Nephron (organoid): Measurements from ENCODE around the gene RLN1.
A peak's percentile ranks its signal among the peaks of the same experiment; 100 is the strongest.
"Not testable (repeated sequence)": the region's sequence is repeated elsewhere in the genome, so short reads cannot be mapped to it uniquely, and the experiment has no call there.

ENCODE experiments used
- H3K27ac Mint-ChIP-seq, 3 experiments: 2 replicates each; pipeline ENCODE4 v1.8.0; 2020; ENCODE audit warnings: mixed read lengths in 3 of 3, mild to moderate bottlenecking in 2 of 3, moderate library complexity in 1 of 3
- H3K27me3 Mint-ChIP-seq: 2 replicates; pipeline ENCODE4 v1.8.0; 2021; ENCODE audit warnings: low read depth, mild to moderate bottlenecking, moderate library complexity, mixed read lengths
- H3K36me3 Mint-ChIP-seq: 2 replicates; pipeline ENCODE4 v1.8.0; 2020; ENCODE audit warnings: low read depth, mixed read lengths
- H3K4me1 Mint-ChIP-seq: 2 replicates; pipeline ENCODE4 v1.8.0; 2020; ENCODE audit warnings: mixed read lengths
- H3K4me3 Mint-ChIP-seq, 3 experiments: 2 replicates each; pipeline ENCODE4 v1.8.0; 2020; ENCODE audit warnings: mild to moderate bottlenecking in 3 of 3, mixed read lengths in 3 of 3, moderate library complexity in 2 of 3
- H3K9me3 Mint-ChIP-seq: 2 replicates; pipeline ENCODE4 v1.8.0; 2020; ENCODE audit warnings: mixed read lengths
- TF ChIP-seq, protein P1 (sequence below), 3 experiments: fragments of 200-600 bp; sonication (generic); IDR thresholded peaks; one replicate each; pipeline ENCODE4 v1.5.0; 2021; ENCODE audit warnings: antibody characterized with exemption in 3 of 3; ENCODE audit not compliant: unreplicated experiment in 3 of 3

The RLN1 gene

DNA sequence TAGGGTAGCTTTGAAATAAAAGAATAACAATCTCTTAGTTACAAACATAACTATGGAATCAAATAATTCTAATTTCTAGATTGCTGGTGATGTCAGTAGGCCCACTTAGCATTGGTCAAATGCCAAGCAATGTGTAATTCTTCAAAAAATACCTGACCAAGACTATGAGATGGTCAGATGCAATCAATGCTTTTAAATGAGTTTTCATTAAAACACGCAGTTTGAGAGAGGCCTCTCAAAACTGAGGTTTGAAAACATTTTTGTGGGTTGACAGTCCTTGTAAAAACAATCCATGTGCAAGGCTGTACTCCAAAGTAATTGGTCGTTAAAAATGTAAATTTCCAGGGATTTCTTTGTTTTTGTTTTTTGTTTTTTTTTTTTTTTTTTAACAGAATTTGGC is 33.9 kb downstream of the RLN1 start:
- Mint-ChIP-seq H3K27me3 (peaks cover 6% of the 10 kb centered on the region), H3K9me3 (no peaks in the 10 kb centered on the region), H3K36me3 (no peaks in the 10 kb centered on the region), H3K4me3 (no peak overlapping the region), H3K4me1 (no peaks in the 10 kb centered on the region), H3K27ac (no peak overlapping the region)
- TF ChIP-seq, protein P1, sequence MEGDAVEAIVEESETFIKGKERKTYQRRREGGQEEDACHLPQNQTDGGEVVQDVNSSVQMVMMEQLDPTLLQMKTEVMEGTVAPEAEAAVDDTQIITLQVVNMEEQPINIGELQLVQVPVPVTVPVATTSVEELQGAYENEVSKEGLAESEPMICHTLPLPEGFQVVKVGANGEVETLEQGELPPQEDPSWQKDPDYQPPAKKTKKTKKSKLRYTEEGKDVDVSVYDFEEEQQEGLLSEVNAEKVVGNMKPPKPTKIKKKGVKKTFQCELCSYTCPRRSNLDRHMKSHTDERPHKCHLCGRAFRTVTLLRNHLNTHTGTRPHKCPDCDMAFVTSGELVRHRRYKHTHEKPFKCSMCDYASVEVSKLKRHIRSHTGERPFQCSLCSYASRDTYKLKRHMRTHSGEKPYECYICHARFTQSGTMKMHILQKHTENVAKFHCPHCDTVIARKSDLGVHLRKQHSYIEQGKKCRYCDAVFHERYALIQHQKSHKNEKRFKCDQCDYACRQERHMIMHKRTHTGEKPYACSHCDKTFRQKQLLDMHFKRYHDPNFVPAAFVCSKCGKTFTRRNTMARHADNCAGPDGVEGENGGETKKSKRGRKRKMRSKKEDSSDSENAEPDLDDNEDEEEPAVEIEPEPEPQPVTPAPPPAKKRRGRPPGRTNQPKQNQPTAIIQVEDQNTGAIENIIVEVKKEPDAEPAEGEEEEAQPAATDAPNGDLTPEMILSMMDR (IDR thresholded peaks at IDR 0.05; ENCODE audit: unreplicated experiment in 3 of 3) = no peak

DNA sequence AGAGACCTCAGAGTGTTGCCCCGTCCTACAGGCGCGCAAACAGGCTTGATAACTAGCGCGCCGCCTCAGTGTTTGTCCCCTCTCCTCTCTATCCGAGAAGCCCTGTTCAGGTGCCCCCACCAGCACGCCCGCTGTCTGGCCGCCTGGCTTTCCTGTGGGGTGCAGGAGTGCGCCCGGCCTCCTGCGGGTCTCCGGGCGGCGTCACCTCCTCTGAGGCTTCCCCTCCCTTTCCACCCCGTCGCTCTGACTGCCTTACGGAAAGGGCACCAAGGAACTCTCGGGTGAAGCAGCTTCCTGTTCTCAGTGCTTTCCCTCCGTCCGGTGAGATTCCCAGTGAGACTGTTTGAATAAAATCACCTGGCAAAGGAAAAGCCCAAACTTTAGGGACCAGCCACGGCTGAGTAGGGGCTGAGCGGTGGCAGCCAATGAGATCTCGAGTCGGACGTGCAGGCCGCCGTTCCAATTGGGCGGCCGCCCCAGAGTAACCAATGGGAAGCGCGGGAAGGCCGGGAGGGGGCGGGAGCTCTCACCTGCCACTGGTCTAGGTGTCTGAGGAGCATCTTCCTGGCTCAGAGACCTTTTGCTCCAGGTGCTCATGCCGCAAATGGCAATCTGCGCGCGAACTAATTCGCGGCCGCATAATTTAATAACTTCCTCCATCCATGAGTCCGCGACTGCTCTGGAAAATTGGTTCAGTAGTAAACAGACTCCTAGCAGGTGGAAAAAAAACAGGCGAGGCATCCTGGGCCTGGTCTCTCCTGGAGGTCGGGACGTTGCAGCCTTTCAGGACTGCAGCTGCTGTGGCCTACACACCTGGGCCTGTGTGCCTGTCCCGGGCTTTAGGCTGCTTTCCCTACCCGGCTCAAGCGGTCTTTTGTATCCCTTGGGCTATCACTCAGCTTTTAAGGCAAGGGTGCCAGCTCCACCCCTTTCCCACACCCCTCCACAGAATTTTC is 35.6 kb downstream of the RLN1 start, which contains the start of gene RLN2:
Gene RLN2 (minus strand): TSS at position 877 of the 956 bp plus-strand sequence. CDS start 136 bp downstream, at position 741.
- H3K36me3 Mint-ChIP-seq, H3K4me1 Mint-ChIP-seq: not testable (repeated sequence)
- H3K4me3 Mint-ChIP-seq = peak within 1 kb of the TSS; percentile 48 to 77 (median 75)

DNA sequence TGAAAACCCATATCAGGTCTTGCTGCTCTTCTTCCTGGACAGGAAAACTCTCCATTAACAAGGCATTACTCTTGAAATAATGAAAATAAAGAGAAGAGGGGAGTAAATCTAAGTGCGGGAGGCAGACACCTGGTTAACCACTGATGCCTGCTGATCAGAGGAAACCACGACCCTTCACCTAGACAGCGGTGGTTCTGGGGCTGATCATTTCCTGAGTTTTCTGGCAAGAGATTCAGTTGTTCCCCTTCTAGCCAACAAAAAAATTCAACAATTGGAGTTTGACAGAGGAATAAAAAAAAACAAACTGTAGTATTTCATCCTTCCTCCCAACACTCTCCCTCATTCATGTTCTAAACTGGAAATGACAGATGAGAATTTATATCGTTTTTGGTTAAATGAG is 38.1 kb downstream of the RLN1 start:
- TF ChIP-seq, protein P1 (IDR thresholded peaks at IDR 0.05; ENCODE audit: unreplicated experiment in 3 of 3) = no peak
- Mint-ChIP-seq H3K4me3 (no peak overlapping the region), H3K27ac (no peak overlapping the region), H3K36me3 (no peaks in the 10 kb centered on the region), H3K27me3 (peaks cover 6% of the 10 kb centered on the region), H3K9me3 (peaks cover 5% of the 10 kb centered on the region), H3K4me1 (no peaks in the 10 kb centered on the region)

More for the DNA sequence above, 35.6 kb downstream of the RLN1 start, which contains the start of gene RLN2:
- peak within 1 kb of the TSS in 1 of 3 experiments; percentile 8 for H3K27ac Mint-ChIP-seq
- H3K27me3 Mint-ChIP-seq, H3K9me3 Mint-ChIP-seq: not testable (repeated sequence)

DNA sequence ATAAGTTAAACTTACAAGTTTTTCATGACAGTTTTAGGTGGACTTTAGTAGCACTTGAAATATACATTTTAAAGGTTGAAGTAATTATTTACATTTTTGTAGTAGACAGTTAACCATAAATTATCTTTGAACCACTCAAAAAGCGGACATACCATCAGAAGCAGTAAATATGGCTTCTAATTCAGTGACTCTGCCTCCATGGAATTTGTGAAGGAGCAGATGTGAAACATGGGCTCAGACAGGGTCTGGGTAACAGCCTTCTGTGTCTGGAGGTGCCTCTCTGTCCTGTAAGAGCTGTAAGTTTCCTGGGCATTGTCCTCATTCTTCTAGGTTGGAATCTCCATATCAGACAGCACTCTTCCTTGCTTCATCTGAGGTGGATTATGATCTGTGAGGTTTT is 47.5 kb downstream of the RLN1 start:
- Mint-ChIP-seq H3K9me3 (no peaks in the 10 kb centered on the region), H3K27ac (no peak overlapping the region), H3K4me3 (no peak overlapping the region), H3K36me3 (no peaks in the 10 kb centered on the region), H3K4me1 (no peaks in the 10 kb centered on the region), H3K27me3 (no peaks in the 10 kb centered on the region)
- TF ChIP-seq, protein P1 (IDR thresholded peaks at IDR 0.05; ENCODE audit: unreplicated experiment in 3 of 3) = no peak

DNA sequence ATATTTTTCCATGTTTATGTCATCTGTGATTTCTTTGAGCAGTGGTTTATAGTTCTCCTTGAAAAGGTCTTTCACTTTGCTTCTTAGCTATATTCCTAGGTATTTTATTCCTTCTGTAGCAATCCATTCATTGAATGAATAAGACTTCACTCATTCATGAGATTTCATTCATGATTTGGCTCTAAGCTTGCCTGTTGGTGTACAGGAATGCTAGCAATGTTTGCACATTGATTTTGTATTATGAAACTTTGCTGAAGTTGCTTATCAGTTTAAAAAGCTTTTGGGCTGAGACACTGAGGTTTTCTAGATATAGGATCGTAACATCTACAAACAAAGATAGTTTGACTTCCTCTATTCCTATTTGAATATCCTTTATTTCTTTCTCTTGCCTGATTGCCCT is 51.1 kb downstream of the RLN1 start:
- no peak overlapping the region for H3K4me3 Mint-ChIP-seq
- no peaks in the 10 kb centered on the region for H3K36me3 Mint-ChIP-seq
- no peaks in the 10 kb centered on the region for H3K4me1 Mint-ChIP-seq
- TF ChIP-seq, protein P1 (IDR thresholded peaks at IDR 0.05; ENCODE audit: unreplicated experiment in 3 of 3) = no peak
- H3K27ac Mint-ChIP-seq = no peak overlapping the region
- no peaks in the 10 kb centered on the region for H3K27me3 Mint-ChIP-seq
- no peaks in the 10 kb centered on the region for H3K9me3 Mint-ChIP-seq

DNA sequence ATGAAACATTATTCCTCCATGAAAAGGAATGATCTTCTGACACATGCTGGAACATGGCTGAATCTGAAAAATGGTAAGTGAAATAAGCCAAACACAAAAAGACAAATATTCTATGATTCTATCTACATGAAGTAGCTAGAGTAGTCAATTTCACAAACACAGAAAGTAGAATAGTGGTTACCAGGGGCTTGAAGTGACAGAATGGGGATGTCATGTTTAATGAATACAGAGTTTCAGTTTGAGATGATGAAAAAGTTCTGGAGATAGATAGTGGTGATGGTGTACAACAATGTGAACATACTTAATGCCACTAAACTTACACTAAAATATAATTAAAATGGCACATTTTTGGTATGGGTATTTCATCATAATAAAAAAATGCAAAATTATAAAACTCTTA is 53.4 kb downstream of the RLN1 start:
- TF ChIP-seq, protein P1 (IDR thresholded peaks at IDR 0.05; ENCODE audit: unreplicated experiment in 3 of 3) = no peak
- Mint-ChIP-seq H3K27me3 (no peaks in the 10 kb centered on the region), H3K4me3 (no peak overlapping the region), H3K4me1 (no peaks in the 10 kb centered on the region), H3K27ac (no peak overlapping the region), H3K9me3 (no peaks in the 10 kb centered on the region), H3K36me3 (no peaks in the 10 kb centered on the region)
